PC-3 (cell line): Measurements from ENCODE around the gene LRCOL1.

Source experiments
- EZH2 ChIP-seq: fragments of 300-600 bp; sonication (generic); IDR thresholded peaks from one replicate; pipeline ENCODE4 v1.6.1; 2017; ENCODE audit warnings: antibody characterized with exemption, mild to moderate bottlenecking, low read length; ENCODE audit not compliant: unreplicated experiment
- EZH2phosphoT487 ChIP-seq: fragments of 300-600 bp; sonication (generic); IDR thresholded peaks from 2 replicates; pipeline ENCODE4 v1.6.1; 2018; ENCODE audit warnings: mild to moderate bottlenecking, antibody characterized with exemption, low read length, borderline replicate concordance
- TF ChIP-seq, protein P1 (sequence below): fragments of 300-600 bp; sonication (generic); conservative IDR thresholded peaks from 2 replicates; pipeline ENCODE4 v1.5.1; 2017; ENCODE audit warnings: antibody characterized with exemption, low read depth, mild to moderate bottlenecking, low read length

- TF ChIP-seq, protein P1, sequence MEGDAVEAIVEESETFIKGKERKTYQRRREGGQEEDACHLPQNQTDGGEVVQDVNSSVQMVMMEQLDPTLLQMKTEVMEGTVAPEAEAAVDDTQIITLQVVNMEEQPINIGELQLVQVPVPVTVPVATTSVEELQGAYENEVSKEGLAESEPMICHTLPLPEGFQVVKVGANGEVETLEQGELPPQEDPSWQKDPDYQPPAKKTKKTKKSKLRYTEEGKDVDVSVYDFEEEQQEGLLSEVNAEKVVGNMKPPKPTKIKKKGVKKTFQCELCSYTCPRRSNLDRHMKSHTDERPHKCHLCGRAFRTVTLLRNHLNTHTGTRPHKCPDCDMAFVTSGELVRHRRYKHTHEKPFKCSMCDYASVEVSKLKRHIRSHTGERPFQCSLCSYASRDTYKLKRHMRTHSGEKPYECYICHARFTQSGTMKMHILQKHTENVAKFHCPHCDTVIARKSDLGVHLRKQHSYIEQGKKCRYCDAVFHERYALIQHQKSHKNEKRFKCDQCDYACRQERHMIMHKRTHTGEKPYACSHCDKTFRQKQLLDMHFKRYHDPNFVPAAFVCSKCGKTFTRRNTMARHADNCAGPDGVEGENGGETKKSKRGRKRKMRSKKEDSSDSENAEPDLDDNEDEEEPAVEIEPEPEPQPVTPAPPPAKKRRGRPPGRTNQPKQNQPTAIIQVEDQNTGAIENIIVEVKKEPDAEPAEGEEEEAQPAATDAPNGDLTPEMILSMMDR, result no peak
- TF ChIP-seq EZH2, result no peak
- no peak for TF ChIP-seq EZH2phosphoT487
Observed at GRCh38 chr12:132566516-132567131, 43.8 kb downstream of the LRCOL1 start.
